ENCODE measurements around the gene GOLGA3. TPM values are rescaled to one million over a fixed set of nuclear protein-coding genes. Genes with fewer than 3 reads are reported as not detected.

The GOLGA3 gene
- total and polyA plus RNA-seq, 12 donors = 10.8 to 46.1 (median 34.8) TPM

DNA sequence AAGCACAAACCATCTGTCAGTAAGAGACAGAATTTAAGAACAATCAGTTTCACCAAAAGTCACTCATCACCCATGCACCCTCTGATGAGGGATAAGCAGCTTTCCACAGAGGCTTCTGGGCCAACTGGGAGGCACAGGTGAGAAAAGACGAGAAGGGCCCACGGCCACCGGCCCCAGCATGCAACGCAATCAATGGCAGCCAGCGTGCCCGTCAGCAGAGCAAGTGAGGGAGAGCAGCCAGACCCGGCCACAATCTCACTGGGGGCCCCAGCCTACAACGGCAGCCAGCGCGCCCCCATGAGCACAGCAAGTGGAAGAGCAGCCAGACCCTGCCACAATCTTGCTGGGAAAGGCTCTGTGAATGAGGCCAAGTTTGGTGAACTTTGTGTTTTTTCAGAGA lies 80.3 kb downstream of the GOLGA3 start:
- peak in 1 of 2 donors; percentile 4 for DNase-seq

DNA sequence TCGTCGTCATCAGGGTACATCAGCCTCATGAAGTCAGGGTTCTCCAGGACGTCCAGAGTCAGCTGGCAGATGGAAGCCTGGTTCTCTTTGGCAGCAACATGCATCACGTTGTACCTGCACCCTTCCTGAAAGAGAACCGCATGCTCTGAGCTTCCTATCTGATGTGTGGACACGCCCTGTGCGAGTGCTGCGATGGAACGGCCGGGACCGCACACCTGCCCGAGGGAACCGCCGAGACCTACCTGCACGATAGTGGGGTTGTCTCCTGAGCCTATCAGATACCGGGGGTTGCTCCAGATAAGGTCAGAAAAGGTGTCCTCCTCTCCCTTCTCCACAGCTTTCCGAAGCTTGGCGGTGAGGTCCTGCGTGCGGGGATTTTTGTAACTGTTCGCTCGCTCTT lies 80.8 kb downstream of the GOLGA3 start:
- intact Hi-C loops (cut with DNase I) = no loop called here
- Histone ChIP-seq H3K4me1 (no peaks in the 10 kb centered on the region), H3K27ac (no peak overlapping the region), H3K27me3 (no peaks in the 10 kb centered on the region), H3K9me3 (no peaks in the 10 kb centered on the region), H3K4me3 (no peak overlapping the region), H3K36me3 (peaks cover 0 to 100% (median 75%) of the 10 kb centered on the region in 9 donors)
- TF ChIP-seq, protein P1, sequence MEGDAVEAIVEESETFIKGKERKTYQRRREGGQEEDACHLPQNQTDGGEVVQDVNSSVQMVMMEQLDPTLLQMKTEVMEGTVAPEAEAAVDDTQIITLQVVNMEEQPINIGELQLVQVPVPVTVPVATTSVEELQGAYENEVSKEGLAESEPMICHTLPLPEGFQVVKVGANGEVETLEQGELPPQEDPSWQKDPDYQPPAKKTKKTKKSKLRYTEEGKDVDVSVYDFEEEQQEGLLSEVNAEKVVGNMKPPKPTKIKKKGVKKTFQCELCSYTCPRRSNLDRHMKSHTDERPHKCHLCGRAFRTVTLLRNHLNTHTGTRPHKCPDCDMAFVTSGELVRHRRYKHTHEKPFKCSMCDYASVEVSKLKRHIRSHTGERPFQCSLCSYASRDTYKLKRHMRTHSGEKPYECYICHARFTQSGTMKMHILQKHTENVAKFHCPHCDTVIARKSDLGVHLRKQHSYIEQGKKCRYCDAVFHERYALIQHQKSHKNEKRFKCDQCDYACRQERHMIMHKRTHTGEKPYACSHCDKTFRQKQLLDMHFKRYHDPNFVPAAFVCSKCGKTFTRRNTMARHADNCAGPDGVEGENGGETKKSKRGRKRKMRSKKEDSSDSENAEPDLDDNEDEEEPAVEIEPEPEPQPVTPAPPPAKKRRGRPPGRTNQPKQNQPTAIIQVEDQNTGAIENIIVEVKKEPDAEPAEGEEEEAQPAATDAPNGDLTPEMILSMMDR (IDR thresholded peaks at IDR 0.05) = no peak
- ATAC-seq (no peak), DNase-seq (peak in 1 of 2 donors; percentile 5)
- 92 to 94% methylated on average over 22 of the region's 22 CpGs for WGBS, 2 donors

More for the DNA sequence above, 80.3 kb downstream of the GOLGA3 start:
- no peaks in the 10 kb centered on the region for H3K4me1 ChIP-seq
- H3K27ac ChIP-seq = no peak overlapping the region
- H3K27me3 ChIP-seq = no peaks in the 10 kb centered on the region
- 85 to 88% methylated on average over 10 of the region's 10 CpGs for WGBS, 2 donors
- H3K4me3 ChIP-seq = no peak overlapping the region
- intact Hi-C loops (cut with DNase I) = no loop called here
- TF ChIP-seq, protein P1 (IDR thresholded peaks at IDR 0.05) = no peak
- no peaks in the 10 kb centered on the region for H3K9me3 ChIP-seq
- no peak for ATAC-seq
- H3K36me3 ChIP-seq = peaks cover 0 to 100% (median 77%) of the 10 kb centered on the region in 9 donors

DNA sequence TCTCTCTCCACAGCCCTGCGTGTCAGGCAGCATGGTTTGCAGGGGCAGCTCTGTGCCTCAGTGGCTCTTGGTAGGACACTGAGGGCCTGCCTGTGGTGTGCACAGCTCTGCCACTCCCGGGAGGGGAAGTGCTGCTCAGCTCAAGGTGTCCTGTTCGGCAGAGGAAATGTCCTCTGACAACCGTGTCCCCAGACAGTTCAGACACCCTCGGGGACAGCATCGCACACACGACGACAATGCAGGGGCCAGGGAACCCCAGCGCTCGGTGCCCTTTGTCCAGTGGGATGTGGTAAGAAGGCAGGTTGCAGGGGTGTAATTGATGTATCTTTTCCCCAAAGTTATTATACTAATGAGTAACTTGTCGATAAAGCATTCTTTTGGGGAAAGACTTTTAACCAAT lies 81.3 kb downstream of the GOLGA3 start:
- no peak overlapping the region for H3K4me3 ChIP-seq
- peaks cover 0 to 100% (median 75%) of the 10 kb centered on the region in 9 donors for H3K36me3 ChIP-seq
- ATAC-seq (peak in 1 of 8 donors; percentile 16), DNase-seq (peak in 1 of 2 donors; percentile 1)
- H3K27me3 ChIP-seq = no peaks in the 10 kb centered on the region
- intact Hi-C loops (cut with DNase I) = no loop called here
- H3K27ac ChIP-seq = no peak overlapping the region
- H3K9me3 ChIP-seq = no peaks in the 10 kb centered on the region
- 90 to 92% methylated on average over 11 of the region's 11 CpGs for WGBS, 2 donors
- H3K4me1 ChIP-seq = no peaks in the 10 kb centered on the region
- TF ChIP-seq, protein P1 (IDR thresholded peaks at IDR 0.05) = no peak

DNA sequence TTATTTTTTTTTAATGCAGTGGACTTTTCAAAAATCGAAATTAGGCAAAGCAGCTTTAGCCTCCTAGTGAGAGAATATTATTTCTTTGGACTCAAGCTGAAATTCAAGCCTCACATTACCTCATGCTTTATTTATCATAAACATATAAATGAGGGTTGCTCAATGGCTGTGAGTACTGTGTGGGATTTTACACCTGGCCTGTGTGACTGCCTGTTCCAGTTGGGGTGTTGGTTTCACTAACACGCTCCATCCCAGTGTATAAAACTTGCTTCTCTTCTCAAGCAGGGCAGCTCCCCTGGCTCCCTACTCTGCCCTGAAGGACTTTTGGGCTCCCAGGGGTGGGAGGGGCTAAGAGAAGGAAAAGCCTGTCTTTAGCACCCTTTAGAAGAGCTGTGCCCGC lies 82.1 kb downstream of the GOLGA3 start:
- 94 to 97% methylated on average over 3 of the region's 3 CpGs for WGBS, 2 donors
- H3K27me3 ChIP-seq = no peaks in the 10 kb centered on the region
- intact Hi-C loops (cut with DNase I) = no loop called here
- H3K36me3 ChIP-seq = peaks cover 0 to 100% (median 72%) of the 10 kb centered on the region in 9 donors
- H3K4me3 ChIP-seq = no peak overlapping the region
- no peak overlapping the region for H3K27ac ChIP-seq
- no peak for ATAC-seq
- H3K9me3 ChIP-seq = no peaks in the 10 kb centered on the region
- TF ChIP-seq, protein P1 (IDR thresholded peaks at IDR 0.05) = no peak
- H3K4me1 ChIP-seq = peaks cover 0 to 3% (median 0%) of the 10 kb centered on the region in 9 donors
- no peak for DNase-seq

Data from heart right ventricle (tissue), 16 donors.